HL-60 (cell line): ENCODE measurements around the gene ERC2.

Experiments used
- DNase-seq, 2 experiments: peaks; one replicate each; pipeline ENCODE4 v3.0.0-alpha.2; 2010 to 2020; ENCODE audit warnings: low read depth in 1 of 2, low spot score in 1 of 2
- H3K27ac ChIP-seq: fragments of 250-450 bp; sonication (Bioruptor Pico); replicated peaks from 2 replicates; pipeline ENCODE4 v1.5.1; 2020; ENCODE audit warnings: mild to moderate bottlenecking, moderate library complexity
- H3K27me3 ChIP-seq: fragments of 250-450 bp; sonication (Bioruptor Pico); 2 replicates; pipeline ENCODE4 v1.5.1; 2021; ENCODE audit warnings: mild to moderate bottlenecking, moderate library complexity; ENCODE audit not compliant: insufficient read depth, poor library complexity, severe bottlenecking
- H3K4me3 ChIP-seq: replicated peaks from 2 replicates; pipeline ENCODE4 v1.5.1; 2011; ENCODE audit warnings: mild to moderate bottlenecking, control low read depth, low read length; ENCODE audit not compliant: insufficient read depth
- CTCF ChIP-seq: IDR thresholded peaks from one replicate; pipeline ENCODE4 v1.5.1; 2011; ENCODE audit warnings: low read length, control low read depth, inconsistent platforms; ENCODE audit not compliant: insufficient read depth
- GABPA ChIP-seq: IDR thresholded peaks from 2 replicates; pipeline ENCODE4 v1.6.1; 2012; ENCODE audit warnings: low read depth
- POLR2AphosphoS5 ChIP-seq: IDR thresholded peaks from 2 replicates; pipeline ENCODE4 v1.6.1; 2012; ENCODE audit warnings: low read depth
- SPI1 ChIP-seq: IDR thresholded peaks from 2 replicates; pipeline ENCODE4 v1.6.1; 2012; ENCODE audit warnings: low read depth, mild to moderate bottlenecking, borderline replicate concordance
- TF ChIP-seq, protein P1 (sequence below): IDR thresholded peaks from 2 replicates; pipeline ENCODE4 v1.6.1; 2012; ENCODE audit warnings: low read depth; ENCODE audit not compliant: insufficient replicate concordance

The ERC2 gene

DNA sequence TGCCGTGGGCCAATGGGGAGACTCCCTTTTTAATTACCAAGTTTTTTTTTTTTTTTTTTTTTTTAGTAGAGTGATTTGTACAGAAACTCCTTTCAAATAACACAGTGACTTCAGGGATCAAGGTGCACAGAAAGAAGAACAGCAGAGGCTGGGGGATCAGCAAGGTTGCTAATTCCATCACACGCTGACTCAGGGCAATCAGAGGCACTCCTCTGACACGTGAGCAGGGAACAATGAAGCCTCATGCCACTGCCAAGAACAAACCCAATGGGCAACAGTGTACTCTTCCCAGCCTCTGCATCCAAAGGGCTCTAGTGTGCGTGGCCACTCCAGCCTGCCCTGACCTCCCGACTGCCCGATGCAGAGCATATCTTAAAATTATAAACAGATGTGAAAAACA is 794.5 kb downstream of the ERC2 start:
- Histone ChIP-seq H3K4me3 (no peak overlapping the region), H3K27ac (no peak overlapping the region), H3K27me3 (no peaks in the 10 kb centered on the region)
- no peak for DNase-seq
- TF ChIP-seq, protein P1, sequence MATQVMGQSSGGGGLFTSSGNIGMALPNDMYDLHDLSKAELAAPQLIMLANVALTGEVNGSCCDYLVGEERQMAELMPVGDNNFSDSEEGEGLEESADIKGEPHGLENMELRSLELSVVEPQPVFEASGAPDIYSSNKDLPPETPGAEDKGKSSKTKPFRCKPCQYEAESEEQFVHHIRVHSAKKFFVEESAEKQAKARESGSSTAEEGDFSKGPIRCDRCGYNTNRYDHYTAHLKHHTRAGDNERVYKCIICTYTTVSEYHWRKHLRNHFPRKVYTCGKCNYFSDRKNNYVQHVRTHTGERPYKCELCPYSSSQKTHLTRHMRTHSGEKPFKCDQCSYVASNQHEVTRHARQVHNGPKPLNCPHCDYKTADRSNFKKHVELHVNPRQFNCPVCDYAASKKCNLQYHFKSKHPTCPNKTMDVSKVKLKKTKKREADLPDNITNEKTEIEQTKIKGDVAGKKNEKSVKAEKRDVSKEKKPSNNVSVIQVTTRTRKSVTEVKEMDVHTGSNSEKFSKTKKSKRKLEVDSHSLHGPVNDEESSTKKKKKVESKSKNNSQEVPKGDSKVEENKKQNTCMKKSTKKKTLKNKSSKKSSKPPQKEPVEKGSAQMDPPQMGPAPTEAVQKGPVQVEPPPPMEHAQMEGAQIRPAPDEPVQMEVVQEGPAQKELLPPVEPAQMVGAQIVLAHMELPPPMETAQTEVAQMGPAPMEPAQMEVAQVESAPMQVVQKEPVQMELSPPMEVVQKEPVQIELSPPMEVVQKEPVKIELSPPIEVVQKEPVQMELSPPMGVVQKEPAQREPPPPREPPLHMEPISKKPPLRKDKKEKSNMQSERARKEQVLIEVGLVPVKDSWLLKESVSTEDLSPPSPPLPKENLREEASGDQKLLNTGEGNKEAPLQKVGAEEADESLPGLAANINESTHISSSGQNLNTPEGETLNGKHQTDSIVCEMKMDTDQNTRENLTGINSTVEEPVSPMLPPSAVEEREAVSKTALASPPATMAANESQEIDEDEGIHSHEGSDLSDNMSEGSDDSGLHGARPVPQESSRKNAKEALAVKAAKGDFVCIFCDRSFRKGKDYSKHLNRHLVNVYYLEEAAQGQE, result no peak
- no peak for TF ChIP-seq CTCF
- no peak for TF ChIP-seq SPI1
- TF ChIP-seq POLR2AphosphoS5, result no peak
- no peak for TF ChIP-seq GABPA

DNA sequence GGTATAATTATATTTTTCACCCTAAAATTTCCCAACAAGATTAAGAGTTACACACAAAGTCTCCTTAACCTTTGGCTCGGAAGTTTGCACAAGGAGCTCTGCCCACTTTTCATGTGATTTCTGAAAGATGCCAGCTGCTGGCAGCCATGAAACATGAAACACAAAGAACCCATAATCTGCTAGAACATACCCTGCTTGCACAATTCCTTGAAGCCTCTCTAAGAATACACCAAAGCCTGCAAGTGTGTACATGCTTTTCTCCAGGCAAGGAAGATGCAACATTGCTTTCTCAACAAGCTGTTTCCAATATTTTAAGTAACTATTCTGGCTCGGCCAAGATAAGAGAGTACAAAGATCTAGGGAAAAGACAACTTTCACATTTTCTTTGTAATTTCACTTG is 799.1 kb downstream of the ERC2 start:
- Histone ChIP-seq H3K4me3 (no peak overlapping the region), H3K27me3 (no peaks in the 10 kb centered on the region), H3K27ac (no peak overlapping the region)
- no peak for DNase-seq
- no peak for TF ChIP-seq SPI1
- no peak for TF ChIP-seq GABPA
- TF ChIP-seq CTCF, result no peak
- TF ChIP-seq POLR2AphosphoS5, result no peak
- TF ChIP-seq, protein P1, result no peak

DNA sequence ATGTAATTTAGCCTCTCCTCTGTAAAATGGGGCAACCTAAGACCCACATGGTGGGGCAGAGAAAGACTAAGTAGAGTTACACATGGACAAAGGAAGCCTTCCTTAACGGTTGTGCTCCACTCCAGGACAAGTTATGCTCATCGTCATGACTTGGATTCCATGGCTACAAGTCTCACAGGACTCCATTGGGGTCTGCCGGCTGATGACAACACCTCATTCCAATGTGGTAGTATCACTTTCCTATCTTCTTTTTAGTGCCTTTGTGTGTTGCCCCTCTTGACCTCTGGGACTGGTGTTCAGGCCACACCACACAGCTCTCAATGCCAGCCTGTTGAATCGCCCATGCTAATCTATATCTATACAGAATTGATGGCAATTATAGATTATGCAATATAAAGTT is 799.9 kb downstream of the ERC2 start:
- DNase-seq, result no peak
- Histone ChIP-seq H3K27me3 (no peaks in the 10 kb centered on the region), H3K4me3 (no peak overlapping the region), H3K27ac (no peak overlapping the region)
- no peak for TF ChIP-seq GABPA
- no peak for TF ChIP-seq POLR2AphosphoS5
- TF ChIP-seq, protein P1, result no peak
- TF ChIP-seq SPI1, result no peak
- TF ChIP-seq CTCF, result no peak
